ENCODE data around the gene DNHD1.

The DNHD1 gene

DNA sequence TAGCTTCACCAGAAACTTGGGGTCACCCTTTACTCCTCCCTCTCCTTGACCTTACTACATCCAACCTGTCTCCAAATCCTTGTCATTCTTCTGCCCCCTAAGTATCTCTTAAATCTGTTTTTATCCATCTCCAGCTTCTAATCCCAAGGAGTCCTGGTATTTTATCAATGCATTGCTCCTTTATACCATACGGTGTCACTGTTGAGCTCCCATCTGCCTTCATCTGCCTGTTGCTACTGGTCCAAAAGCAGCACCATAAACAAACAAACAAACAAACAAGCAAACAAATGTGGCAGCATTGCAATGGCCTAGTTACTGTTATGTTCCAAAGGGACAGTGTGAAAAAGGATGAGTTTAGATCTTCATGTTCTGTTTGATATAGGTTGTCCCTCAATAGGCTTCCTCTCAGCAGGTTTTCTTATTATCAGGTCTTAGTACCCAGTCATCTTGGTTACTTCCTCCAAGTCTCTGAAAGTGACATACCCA, 34.2 kb downstream of the DNHD1 start:
- no peak for DNase-seq (ENCODE audit: low read depth)

DNA sequence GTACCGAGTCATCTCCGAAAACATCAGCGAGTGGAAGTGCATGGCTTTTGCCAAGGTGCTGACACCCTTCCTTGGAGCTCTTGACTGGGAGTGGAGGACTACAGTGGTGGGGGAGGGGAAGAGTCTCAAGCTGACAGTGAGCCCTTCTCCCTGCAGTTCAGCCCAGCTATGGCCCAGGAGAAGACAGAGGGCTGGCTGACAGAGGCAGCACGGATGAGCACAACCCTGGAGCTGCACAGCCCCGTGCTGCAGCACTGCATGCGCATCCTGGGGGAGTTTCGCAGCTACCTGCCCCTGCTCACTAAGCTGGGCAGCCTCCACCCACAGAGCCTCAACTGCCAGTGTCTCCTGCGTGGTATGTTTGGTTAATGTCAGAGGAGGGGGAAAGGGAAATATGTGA, 41.4 kb downstream of the DNHD1 start:
- no peak for DNase-seq (ENCODE audit: low read depth)

DNA sequence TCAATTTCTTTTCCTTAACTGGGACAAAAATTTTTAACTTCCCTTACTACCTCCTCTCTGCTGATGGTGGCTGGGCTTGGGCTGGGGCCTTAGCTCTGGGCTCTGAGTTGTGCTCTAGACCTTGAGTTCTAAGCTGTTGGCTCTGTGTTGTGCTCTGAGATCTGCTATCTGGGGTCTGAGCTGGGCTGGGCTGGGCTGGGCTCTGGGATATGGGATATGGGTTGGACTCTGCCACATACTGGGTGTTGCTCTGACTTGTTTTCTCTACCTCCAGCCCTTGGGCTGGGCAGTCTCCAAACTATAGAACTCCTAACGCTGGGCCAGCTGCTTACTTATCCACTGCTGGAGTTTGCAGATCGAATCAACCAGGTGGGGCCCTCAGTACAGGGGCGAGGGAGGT, 41.9 kb downstream of the DNHD1 start:
- no peak for DNase-seq (ENCODE audit: low read depth)

DNA sequence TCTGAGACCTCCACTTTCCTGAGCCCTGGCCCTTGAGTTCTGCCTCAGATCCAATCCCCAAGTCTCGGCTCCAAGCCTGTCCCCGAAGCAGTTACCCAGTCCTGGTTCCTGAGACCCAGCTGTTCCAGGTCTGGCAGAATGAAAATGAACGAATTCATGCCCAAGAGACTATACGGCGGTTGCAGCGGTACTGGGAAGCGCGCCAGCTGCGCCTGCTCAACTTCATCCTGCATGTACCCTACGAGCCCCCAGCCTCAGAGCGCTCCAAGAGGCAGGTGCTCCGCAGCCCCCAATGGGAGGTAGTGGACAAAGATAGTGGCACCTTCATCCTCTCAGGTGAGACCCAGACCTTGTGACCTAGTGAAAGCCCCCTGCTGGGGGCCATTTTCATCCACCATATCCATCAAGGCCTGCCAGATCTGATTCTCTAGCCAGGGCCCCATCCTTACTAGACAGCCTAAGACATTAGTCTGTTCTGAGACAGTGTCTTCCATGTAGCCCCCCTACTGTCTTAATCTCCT, 42.7 kb downstream of the DNHD1 start:
- no peak for DNase-seq (ENCODE audit: low read depth)

DNA sequence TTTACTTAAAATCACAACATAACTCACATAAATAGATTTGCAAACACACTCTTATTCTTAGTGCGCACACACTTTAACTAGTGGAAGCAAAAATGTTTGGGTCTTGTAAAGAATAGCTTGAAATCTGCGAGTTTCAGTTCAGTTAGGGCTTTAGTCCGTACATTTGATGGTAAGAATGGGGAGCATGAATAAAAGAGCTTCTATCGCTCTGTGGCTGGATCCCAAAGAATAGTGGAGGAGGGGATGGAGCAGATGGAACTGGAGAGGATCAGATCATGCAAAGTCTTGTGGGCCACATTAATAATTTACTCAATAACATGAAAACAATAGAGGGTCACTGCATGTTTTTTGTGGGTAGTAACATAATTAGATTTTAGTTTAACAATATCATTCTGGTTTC, 44.3 kb downstream of the DNHD1 start:
- no peak for DNase-seq (ENCODE audit: low read depth)

DNA sequence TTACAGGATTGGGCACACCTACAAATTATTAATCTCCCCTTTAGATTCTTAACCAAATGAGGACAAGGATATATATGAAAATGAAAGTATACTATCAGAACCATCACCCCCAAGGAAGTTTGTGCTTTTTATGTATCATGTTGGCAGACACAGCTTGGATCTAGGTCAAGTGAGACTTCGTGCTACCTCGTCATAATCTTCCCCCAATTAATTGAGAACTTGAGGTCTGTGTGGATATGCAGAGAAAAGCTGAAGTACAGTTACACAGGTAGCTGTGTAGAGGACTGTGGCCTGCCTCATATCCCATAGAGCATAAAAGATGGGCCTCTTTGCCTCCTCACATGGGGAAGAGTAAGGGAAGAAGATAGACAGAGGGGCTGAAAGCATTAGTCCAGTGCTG, 45.6 kb downstream of the DNHD1 start:
- DNase-seq (ENCODE audit: low read depth) = no peak

DNA sequence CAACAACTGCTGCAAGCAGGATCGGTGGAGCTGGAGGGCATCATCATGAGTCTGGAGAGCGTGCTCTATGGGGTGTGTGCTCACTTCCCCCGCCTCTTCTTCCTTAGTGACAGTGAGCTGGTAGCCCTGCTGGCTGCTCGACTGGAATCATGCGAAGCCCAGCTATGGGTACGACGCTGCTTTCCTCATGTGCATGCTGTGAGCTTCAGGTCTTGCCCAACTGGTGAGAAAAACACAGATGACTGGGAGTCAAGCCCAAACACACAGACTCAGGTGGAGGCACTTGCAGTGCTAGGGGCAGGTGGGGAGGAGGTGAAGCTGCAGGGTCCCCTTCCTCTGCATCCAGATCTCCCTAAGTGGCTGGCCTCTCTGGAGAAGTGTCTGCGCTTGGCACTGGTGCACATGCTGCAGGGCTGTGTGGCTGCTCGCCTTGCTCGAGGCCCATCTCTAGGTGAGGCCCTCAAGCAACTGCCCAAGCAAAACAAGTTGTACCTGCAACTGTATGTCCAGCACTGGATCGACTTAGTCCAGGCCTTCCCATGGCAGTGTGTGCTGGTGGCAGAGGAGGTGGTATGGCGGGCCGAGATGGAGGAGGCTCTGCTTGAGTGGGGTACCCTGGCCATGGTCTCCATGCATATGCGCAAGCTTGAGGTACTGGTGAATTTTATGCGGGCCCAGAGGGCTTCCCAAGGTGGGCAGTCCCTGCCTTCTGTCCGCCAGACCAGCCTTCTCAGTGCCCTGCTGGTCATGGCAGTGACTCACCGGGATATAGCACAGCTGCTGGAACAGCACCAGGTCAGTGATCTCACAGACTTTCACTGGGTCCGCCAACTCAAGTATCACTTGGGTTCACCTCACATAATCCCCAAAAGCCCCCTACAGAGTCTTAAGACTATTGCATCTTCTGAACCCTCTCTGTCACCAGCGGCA, 48.1 kb downstream of the DNHD1 start:
- no peak for DNase-seq (ENCODE audit: low read depth)

DNA sequence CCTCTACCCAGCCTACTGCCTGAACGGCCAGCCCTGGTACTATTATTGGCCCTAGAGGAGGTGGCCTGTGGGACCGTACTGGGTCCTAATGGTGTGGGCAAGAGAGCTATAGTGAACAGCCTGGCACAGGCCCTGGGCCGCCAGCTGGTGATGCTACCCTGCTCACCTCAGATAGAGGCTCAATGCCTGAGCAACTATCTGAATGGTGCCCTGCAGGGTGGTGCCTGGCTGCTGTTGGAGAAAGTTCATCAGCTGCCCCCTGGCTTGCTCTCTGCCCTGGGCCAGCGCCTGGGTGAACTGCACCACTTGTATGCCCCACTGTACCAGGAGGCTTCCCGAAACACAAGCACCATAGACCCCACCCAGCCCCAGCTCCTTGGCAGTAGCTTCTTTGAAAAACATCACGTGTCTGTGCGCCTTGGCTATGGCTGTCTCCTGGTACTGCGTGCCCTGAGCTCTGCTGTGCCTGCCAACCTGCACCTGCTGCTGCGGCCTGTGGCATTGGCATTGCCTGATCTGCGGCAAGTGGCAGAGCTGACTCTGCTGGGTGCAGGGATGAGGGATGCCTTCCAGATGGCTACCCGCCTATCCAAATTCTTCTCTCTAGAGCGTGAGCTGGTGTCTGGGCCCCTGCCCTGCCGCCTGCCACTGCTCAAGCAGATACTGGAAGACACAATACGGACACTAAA, 49.0 kb downstream of the DNHD1 start:
- DNase-seq (ENCODE audit: low read depth) = no peak

DNA sequence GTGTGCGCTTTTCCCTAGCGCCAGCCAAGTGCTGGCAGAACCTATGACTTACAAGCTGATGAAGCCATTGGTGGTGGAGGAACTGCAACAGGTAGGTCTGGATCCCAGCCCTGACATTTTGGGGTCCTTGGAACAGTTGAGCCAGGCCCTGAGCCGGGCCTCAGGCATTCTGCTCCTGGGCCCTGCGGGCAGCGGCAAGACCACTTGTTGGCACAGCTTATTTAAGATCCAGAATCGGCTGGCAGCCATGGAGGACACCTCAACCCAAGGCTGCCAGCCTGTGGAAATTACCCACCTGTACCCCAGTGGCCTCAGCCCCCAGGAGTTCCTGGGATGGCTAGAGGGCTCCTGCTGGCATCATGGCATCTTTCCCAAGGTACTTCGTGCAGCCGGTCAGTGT, 49.7 kb downstream of the DNHD1 start:
- DNase-seq (ENCODE audit: low read depth) = no peak

DNA sequence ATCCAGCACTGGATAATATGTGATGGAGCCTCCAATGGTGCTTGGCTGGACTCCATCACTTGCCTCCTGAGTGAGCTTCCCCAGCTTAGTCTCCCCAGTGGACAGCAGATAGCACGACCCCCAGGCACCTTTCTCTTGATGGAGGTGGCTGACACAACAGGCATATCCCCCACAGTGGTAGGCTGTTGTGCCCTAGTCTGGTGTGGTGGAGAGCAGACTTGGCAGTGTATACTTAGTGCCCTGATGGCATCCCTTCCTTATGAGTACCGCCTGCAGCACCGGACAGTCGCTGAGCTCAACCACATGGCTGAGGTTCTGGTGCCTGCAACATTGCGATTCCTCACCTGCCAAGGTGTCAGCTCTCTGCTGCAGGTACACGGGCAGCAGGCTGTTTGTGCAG, 50.1 kb downstream of the DNHD1 start:
- DNase-seq (ENCODE audit: low read depth) = no peak

DNA sequence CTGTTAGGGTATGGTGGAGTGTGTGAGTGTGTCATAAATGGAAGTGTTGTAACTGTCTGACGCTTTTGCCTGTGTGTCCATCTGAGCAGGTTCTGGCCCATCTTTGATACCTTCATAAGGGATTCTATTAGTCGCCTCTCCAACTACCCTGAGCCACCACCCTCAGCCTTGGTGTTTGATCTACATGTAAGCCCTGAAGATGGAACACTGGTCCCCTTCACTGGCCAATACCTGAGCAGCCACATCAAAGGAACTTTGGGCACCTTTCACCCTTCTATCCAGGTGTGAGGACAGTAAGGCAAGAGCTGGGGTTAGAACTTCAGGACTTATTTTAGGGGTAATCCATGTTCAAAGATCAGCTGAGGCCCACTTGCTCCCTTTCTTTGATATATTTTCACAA, 51.0 kb downstream of the DNHD1 start:
- DNase-seq (ENCODE audit: low read depth) = no peak

DNA sequence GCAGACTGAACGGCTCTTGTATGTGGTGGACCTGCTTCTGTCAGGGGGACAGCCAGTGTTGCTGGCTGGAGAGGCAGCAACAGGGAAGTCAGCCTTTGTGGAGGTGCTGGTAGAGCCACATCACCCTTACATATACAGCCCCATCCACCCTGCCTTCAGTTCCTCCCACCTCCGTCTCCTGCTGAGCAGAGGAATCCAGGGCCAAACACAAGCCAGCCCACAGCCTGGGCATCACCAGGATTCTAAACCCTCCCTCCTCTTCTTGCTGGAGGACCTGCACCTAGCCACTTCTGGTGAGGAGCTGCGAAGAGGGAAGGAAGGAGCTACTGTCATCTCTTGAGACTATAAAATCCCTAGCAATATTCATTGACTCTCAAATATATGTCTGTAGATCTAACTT, 51.6 kb downstream of the DNHD1 start:
- DNase-seq (ENCODE audit: low read depth) = no peak

DNA sequence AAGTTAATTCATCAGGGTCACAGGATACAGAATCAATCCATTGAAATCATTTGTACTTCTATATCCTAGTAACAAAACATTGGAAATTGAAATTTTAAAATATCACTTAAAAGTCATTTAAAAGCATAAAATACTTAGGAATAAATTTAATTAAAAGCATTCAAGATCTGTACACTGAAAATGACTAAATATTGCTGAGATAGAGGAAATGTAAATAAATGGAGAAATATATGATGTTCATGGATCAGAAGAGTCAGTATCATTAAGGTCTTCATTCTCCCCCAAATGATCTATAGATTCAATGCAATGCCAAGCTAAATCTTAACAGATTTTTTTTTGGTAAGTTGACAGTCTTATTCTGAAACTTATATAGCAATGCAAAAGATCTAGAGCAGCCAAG, 56.6 kb downstream of the DNHD1 start:
- DNase-seq (ENCODE audit: low read depth) = no peak

DNA sequence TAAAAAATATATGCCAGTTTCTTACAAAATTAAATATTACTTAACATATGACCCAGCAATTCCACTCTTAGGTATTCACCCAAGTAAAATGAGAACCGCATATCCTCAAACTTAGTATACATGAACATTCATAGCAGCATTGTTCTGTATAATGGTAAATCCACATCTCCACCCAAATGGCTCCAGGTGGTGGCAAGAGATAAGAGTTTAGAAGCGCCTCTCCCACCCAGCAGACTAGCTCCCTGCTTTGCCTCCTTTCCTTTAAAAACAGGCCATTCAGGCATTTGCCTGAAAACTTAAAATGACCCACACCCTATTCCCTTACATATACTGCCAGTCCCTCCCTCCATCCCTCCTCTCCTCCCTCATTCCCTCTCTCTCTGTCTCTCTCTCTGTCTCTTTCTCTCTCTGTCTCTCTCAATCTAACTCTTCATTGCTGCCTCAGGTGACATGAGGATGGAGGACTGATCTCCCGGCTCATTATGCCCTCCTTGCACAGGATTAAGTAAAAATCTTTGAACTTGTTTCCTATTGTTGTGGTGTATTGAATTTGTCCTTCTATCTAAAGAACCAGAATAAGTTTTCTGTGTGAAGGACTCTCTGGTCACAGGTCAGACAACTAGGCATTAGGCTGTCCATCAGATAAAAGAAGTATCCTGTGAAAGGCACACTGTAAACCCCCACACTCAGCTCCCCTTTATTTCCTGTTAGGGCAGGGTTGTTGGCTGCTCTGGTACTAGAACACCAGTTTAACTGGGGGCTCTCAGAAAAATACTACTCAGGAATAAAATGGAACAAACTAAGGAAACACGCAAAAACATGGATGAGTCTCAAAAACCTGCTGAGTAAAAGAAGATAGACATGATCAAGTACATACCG, 58.0 kb downstream of the DNHD1 start:
- DNase-seq (ENCODE audit: low read depth) = no peak

DNA sequence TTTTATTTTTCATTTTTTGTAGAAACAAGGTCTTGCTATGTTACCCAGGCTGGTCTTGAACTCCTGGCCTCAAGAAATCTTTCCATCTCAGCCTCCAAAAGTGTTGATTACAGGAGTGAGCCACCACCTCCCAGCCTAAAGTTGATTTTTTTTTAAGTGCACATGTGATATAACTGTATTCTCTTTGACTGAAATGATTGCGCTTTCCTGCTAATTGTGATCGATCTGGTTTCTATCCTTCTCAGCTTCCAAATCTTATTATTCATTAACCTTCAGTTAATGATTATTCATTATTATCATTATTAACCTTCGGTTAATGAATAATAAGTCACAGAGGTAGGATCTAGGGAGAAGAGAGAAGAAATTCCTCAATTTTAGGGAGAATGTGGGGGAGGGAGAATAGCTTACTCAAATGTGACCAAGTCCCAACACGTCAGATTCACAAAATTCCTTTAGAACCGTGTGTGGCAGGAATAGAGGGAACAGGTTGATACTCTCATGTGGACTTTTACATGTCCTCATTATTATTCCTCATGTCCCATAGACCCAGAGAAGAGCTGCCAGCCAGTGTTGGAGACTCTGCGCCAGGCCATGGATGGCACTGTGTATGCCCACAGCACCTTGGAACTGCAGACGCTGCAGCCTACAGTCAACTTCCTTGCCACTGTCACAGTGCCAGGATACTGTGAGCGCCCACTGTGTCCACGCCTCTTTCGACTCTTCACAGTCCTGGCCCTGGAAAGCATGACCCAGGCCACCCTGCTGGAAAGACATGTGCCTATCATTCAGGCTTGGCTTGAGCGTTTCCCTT, 59.3 kb downstream of the DNHD1 start:
- DNase-seq (ENCODE audit: low read depth) = no peak

DNA sequence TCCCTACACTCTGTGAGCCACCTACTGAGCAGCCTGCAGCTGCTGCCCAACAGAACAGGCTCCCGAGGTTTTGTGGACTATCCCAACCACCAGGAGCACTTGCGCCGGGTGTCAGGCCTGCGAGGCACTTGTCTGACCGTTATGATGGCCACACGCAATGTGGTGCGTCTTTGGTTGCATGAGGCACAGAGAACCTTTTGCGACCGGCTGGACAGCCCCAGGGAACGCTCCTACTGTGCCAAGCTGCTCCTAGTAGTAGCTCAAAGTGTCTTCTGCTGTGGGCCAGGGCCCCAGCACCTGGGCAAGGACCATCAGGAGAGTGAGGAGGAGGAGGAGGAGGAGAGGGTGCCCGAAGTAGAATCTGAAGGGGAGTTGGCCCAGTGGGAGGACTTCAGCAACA, 60.0 kb downstream of the DNHD1 start:
- no peak for DNase-seq (ENCODE audit: low read depth)

DNA sequence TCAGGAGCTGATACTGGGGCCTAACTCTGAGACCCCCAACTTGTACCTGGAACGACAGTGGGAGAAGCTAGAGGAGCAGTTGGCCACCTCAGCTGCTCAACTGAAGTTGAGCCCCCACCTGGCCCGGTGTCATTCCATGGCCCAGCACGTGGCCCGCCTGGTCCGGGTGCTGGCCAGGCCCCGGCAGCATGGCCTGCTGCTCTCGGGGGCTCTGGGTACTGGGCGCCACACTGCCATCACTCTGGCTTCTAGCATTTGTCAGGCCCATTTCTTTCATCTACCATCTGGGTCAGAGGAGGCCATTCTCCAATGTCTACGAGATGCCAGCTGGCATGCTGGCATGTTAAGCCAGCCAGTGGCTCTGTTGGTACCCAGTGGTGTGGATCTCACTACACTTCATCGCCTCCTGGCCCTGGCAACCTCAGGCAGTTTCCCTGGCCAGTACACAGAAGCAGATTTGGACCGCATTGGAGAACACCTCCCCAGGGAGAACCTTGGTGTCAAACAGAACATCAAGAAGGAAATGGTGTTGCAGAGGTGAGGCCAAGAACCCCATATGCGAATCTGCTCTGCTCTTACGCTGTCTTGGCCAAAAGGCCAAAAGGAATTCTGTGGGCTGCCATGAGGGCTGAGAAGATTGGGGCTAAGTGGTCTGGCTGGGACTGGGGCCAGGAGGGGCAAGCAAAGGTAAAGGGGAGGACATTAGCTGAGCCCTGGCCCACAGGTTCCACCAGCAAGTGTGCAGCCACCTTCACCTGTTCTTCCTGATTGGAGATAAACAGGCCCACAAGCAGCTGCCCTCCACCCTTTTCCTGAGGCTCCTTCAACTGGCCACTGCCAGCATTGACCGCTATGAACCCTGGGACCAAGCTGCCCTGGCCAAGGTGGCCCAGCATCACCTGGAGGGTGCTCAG, 60.9 kb downstream of the DNHD1 start:
- DNase-seq (ENCODE audit: low read depth) = no peak

DNA sequence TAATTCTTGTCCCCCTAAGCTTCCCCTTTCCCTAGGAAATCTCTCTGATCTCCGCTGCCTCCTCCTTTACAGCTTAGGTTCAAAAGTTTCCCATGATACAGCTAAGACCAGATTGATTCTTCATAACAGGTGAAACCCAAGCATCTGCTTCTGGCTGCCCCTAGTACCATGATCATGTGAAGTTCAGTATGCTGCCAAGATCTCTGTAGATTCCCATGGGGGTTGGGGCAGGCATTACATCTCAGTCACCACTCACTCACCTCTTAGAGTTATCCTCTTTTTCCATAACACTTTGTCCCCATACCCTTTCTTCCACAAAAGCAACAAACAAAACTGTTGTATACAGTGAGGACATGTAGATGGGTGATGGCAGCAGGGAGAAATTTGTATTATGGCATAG, 62.3 kb downstream of the DNHD1 start:
- no peak for DNase-seq (ENCODE audit: low read depth)

DNA sequence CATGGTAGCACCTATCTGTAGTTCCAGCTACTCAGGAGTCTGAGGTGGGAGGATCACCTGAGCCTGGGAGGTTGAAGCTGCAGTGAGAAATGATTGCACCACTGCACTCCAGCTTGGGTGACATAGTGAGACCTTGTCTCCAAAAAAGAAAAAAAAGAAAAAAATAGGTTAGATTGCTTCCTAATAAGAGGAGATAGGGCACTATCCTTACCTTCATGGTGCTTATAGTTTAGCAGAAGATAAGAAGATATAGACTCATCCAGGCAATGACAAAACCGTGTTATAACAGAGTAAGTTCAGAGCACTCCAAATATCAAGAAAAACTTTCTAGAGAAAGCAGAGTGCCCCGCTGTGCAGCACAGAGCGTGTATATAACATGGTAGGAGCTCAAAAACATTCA, 64.2 kb downstream of the DNHD1 start:
- DNase-seq (ENCODE audit: low read depth) = no peak

DNA sequence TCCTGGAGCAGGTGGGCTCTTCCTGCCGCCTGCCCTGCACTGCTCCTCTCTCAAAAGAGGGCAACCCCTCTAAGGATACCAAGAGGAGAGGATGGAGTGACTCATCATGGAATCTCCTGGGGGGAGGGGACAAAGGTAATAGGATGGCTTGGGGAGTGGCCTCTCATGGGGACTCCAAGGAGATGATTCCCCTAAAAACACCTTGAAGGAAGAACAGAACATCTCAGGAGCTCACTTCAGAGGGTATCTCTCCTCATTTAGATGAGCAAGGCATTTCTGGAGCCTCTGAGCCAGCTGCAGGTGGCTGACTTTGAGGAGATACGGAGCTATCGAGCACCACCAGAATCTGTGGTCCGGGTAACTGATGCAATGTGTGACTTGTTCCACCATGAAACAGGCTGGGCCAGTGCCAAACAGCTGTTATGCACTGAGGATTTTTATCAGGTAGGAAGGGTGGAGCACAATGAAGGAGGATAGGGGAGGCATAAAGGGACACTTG, 66.1 kb downstream of the DNHD1 start:
- no peak for DNase-seq (ENCODE audit: low read depth)
